Upper lobe of right lung (tissue), 1 donor: ENCODE results near the gene CAMSAP2. TPM values are rescaled to one million over a fixed set of nuclear protein-coding genes. Genes with fewer than 3 reads are reported as not detected.
"Not testable (repeated sequence)": the region's sequence is repeated elsewhere in the genome, so short reads cannot be mapped to it uniquely, and the experiment has no call there.

ENCODE experiments used
- ATAC-seq: fragments of 200-7000 bp; cut with Tn5 transposase; one replicate; pipeline ENCODE4 v1.9.1; 2020; ENCODE audit warnings: mild to moderate bottlenecking, moderate library complexity
- DNase-seq: peaks from one replicate; pipeline ENCODE4 v3.0.0-alpha.2; 2020
- H3K27ac ChIP-seq: fragments of 200-600 bp; one replicate; pipeline ENCODE4 v1.8.0; 2022
- H3K27me3 ChIP-seq: fragments of 200-600 bp; one replicate; pipeline ENCODE4 v1.8.0; 2022; ENCODE audit warnings: mild to moderate bottlenecking
- H3K36me3 ChIP-seq: fragments of 200-600 bp; one replicate; pipeline ENCODE4 v1.8.0; 2022
- H3K4me1 ChIP-seq: fragments of 200-600 bp; one replicate; pipeline ENCODE4 v1.8.0; 2022
- H3K4me3 ChIP-seq: fragments of 200-600 bp; one replicate; pipeline ENCODE4 v1.8.0; 2022; ENCODE audit warnings: mild to moderate bottlenecking
- H3K9me3 ChIP-seq: fragments of 200-600 bp; one replicate; pipeline ENCODE4 v1.8.0; 2022
- CTCF ChIP-seq: fragments of 200-600 bp; IDR thresholded peaks from one replicate; pipeline ENCODE4 v1.8.0; 2022; ENCODE audit warnings: antibody characterized with exemption
- intact Hi-C: fragments of 100-400 bp; cut with DNase I; formaldehyde crosslinking; loops from one replicate; pipeline ENCODE4 v1.11.0; 2022
- total RNA-seq: library from RNA; stranded (reverse); fragmentation: NEBNext Ultra II Directional; extraction: Animal tissue kit (Norgen Biotek cat#: 25700); gene quantifications from one replicate; pipeline ENCODE4 v1.2.1, GENCODE V29; 2021
- donor health status: DM: no; HTN: yes; CAD: no; lungs with severe emphysema.

CAMSAP2 gene
- total RNA-seq, 1 donor from 2014 or later: 34.8 TPM

- no peak for ATAC-seq
- Histone ChIP-seq H3K4me3 (no peak overlapping the region), H3K27me3 (no peaks in the 10 kb centered on the region), H3K4me1 (no peaks in the 10 kb centered on the region), H3K36me3 (peaks cover 4% of the 10 kb centered on the region), H3K27ac (no peak overlapping the region), H3K9me3 (no peaks in the 10 kb centered on the region)
- no peak for TF ChIP-seq CTCF
- no peak for DNase-seq
- intact Hi-C loops: no loop called here
These were observed 48.1 kb downstream of the CAMSAP2 start for GRCh38 chr1:200786788-200787187.

DNA sequence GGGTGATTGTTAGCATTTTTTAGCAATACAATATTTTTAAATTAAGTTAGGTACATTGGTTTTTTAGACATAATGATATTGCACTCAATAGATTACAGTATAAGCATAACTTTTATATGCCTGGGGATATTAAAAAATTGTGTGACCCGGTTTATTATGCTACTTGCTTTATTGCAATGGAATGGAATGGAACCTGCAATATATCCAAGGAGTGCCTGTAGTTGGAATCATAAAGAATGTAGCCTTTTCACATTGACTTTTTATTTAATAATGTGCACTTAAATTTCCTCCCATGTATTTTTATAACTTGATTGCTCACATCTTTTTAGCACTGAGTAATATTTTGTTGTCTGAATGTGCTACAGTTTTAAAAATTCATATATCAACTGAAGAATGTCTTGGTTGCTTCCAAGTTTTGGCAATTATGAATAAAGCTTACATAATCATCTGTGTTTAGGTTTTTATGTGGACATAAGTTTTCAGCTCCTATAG lies 49.2 kb downstream of the CAMSAP2 start:
- ATAC-seq: no peak
- intact Hi-C loops: no loop called here
- Histone ChIP-seq H3K9me3 (no peaks in the 10 kb centered on the region), H3K36me3 (peaks cover 2% of the 10 kb centered on the region), H3K4me1 (no peaks in the 10 kb centered on the region), H3K4me3 (no peak overlapping the region), H3K27ac (no peak overlapping the region), H3K27me3 (no peaks in the 10 kb centered on the region)
- no peak for DNase-seq
- TF ChIP-seq CTCF: no peak

DNA sequence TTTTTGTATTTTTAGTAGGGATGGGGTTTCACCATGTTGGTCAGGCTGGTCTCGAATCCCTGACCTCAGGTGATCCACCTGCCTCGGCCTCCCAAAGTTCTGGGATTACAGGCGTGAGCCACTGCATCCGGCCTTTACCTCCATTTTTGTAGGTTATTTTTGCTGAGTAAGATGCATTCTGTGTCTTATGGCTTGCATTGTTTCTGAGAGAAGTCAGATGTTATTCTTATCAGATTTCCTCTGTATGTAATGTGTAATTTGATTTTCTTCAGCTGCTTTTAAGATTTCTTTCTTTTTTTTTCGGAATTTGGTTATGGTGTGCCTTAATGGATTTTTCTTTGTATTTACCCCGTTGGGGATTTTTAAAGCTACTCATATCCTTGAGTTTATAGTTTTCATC lies 52.3 kb downstream of the CAMSAP2 start:
- ATAC-seq, H3K27me3 ChIP-seq, intact Hi-C loops, H3K27ac ChIP-seq, H3K9me3 ChIP-seq, H3K36me3 ChIP-seq, DNase-seq, H3K4me3 ChIP-seq: not testable (repeated sequence)
- peaks cover 15% of the 10 kb centered on the region for H3K4me1 ChIP-seq

GRCh38 chr1:200793677-200794076 lies 55.0 kb downstream of the CAMSAP2 start:
- peaks cover 15% of the 10 kb centered on the region for H3K4me1 ChIP-seq
- H3K9me3 ChIP-seq: no peaks in the 10 kb centered on the region
- no peak for TF ChIP-seq CTCF
- no peak for DNase-seq
- ATAC-seq: no peak
- no peak overlapping the region for H3K4me3 ChIP-seq
- intact Hi-C loops: no loop called here
- no peaks in the 10 kb centered on the region for H3K36me3 ChIP-seq
- H3K27ac ChIP-seq: no peak overlapping the region
- H3K27me3 ChIP-seq: no peaks in the 10 kb centered on the region

GRCh38 chr1:200794506-200795065 lies 55.9 kb downstream of the CAMSAP2 start:
- Histone ChIP-seq H3K27me3 (no peaks in the 10 kb centered on the region), H3K4me3 (no peak overlapping the region), H3K9me3 (no peaks in the 10 kb centered on the region), H3K27ac (no peak overlapping the region), H3K36me3 (no peaks in the 10 kb centered on the region), H3K4me1 (peaks cover 15% of the 10 kb centered on the region)
- no peak for DNase-seq
- TF ChIP-seq CTCF: no peak
- ATAC-seq: no peak
- intact Hi-C loops: no loop called here

DNA sequence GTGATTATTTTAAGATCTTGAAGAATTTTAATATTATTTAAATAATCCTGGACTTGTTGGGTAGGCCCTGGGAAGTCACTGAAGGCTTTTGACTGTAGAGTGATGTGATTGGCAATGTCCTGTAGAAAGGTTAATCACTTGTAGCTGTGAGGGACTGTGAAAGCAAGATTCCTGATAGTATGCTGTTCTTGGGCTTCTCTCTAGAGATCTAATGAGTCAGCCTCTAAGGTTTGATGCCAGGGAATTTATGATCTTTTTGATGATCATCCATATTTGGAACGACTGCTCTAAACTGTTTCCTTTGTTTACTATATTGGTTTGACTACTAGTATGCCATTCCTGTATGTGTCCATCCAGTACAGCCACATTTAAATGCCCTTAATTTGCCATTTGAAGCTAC lies 56.5 kb downstream of the CAMSAP2 start:
- H3K4me3 ChIP-seq: no peak overlapping the region
- H3K27ac ChIP-seq: no peak overlapping the region
- H3K27me3 ChIP-seq: no peaks in the 10 kb centered on the region
- DNase-seq: no peak
- H3K36me3 ChIP-seq: no peaks in the 10 kb centered on the region
- intact Hi-C loops: no loop called here
- no peak for TF ChIP-seq CTCF
- peaks cover 15% of the 10 kb centered on the region for H3K4me1 ChIP-seq
- no peak for ATAC-seq
- no peaks in the 10 kb centered on the region for H3K9me3 ChIP-seq
